ENCODE results near the gene NHP2. TPM values are rescaled to one million over a fixed set of nuclear protein-coding genes. Genes with fewer than 3 reads are reported as not detected.

Gene NHP2
- total RNA-seq, 2 experiments from 2014 or later: 42.2 to 44.5 TPM

DNA sequence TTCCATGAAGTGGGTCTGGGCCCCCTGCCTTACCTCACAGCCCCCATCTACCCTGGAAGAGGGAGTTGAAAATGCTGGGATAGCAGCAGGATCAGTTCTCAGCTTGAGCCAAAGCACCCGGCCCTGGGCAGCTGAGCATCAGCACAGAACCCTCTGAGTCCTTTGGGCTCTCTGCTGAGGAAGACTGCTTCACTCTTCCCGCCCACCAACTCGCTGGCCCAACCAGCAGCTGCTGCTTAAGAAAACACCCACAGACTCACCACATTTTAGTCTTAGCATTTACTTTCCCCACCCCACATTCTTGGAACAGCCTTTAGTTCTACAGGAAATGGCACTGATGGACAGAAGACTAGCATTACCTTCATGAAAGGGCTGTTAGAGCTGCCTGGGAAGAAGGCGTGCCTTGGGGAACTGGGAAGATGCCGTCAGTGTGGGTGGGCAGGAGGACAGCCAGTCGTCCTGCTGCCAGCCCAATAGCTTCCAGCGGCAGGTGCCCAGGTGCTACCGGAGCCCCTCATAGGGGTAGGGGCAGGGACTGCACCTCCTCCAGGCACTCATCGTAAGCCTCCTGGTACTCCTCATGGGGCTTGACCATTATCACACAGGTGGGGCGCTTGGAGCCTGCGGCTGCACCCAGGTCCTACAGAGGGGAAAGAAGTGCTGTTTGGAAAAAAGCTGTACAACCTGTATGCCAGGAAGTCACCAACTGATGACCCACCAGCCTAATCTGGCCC, 4.3 kb downstream of the NHP2 start:
- H3K9me3 ChIP-seq (ENCODE audit: control insufficient read depth in 1 of 2, insufficient read depth in 1 of 2, low read length in 2 of 2): no peaks in the 10 kb centered on the region
- POLR2A ChIA-PET: interaction anchor here (0.6 to 0.9 kb wide), 2 partner anchors 28 to 696 kb away, joined by 3 read pairs; no protein-coding TSS in a partner anchor
- Mint-ChIP-seq H3K9me3 (no peaks in the 10 kb centered on the region), H3K27ac (no peak overlapping the region), H3K4me1 (ENCODE audit: low read depth) (peaks cover 24% of the 10 kb centered on the region), H3K4me3 (no peak overlapping the region), H3K36me3 (ENCODE audit: low read depth) (peaks cover 78% of the 10 kb centered on the region), H3K27me3 (no peaks in the 10 kb centered on the region)
- H3K4me1 ChIP-seq (ENCODE audit: insufficient read depth, low read length): peaks cover 40% of the 10 kb centered on the region
- H3K36me3 ChIP-seq (ENCODE audit: insufficient read depth, low read length): peaks cover 69% of the 10 kb centered on the region
- no peak for DNase-seq
- TF ChIP-seq, protein P1, sequence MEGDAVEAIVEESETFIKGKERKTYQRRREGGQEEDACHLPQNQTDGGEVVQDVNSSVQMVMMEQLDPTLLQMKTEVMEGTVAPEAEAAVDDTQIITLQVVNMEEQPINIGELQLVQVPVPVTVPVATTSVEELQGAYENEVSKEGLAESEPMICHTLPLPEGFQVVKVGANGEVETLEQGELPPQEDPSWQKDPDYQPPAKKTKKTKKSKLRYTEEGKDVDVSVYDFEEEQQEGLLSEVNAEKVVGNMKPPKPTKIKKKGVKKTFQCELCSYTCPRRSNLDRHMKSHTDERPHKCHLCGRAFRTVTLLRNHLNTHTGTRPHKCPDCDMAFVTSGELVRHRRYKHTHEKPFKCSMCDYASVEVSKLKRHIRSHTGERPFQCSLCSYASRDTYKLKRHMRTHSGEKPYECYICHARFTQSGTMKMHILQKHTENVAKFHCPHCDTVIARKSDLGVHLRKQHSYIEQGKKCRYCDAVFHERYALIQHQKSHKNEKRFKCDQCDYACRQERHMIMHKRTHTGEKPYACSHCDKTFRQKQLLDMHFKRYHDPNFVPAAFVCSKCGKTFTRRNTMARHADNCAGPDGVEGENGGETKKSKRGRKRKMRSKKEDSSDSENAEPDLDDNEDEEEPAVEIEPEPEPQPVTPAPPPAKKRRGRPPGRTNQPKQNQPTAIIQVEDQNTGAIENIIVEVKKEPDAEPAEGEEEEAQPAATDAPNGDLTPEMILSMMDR (IDR thresholded peaks at IDR 0.05): no peak
- H3K27me3 ChIP-seq (ENCODE audit: control insufficient read depth in 1 of 2, insufficient read depth in 2 of 2, low read length in 2 of 2): no peaks in the 10 kb centered on the region
- ATAC-seq (ENCODE audit: poor library complexity): no peak
- CTCF ChIA-PET: interaction anchor here (0.8 to 1.7 kb wide), 2 partner anchors 29 to 73 kb away, joined by 4 to 9 read pairs (median 7); no protein-coding TSS in a partner anchor
- intact Hi-C loops (cut with DNase I, micrococcal nuclease): loop anchor here in 1 of 2 experiments (5.0 kb wide), 1 partner anchor 37 kb away; the partner anchor contains the start of gene N4BP3
- H3K27ac ChIP-seq (ENCODE audit: low read depth in 1 of 2, low read length in 2 of 2): no peak overlapping the region
- no peak overlapping the region for H3K4me3 ChIP-seq (ENCODE audit: low read length)

DNA sequence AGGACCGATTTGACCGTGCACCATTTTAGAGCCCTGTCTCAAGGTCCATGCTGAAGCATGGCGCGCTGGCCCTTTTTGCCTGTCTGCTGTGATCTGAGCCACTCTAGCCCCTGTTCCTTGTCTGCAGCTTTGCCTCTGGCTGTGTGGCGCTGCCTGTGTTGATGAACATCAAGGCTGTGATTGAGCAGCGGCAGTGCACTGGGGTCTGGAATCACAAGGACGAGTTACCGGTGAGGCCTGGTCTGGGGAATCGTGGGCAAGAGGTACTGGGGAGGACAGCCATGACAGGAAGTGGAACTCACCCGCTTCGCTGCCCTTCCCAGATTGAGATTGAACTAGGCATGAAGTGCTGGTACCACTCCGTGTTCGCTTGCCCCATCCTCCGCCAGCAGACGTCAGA, 6.3 kb downstream of the NHP2 start:
- peaks cover 92% of the 10 kb centered on the region for H3K36me3 Mint-ChIP-seq (ENCODE audit: low read depth)
- CTCF ChIA-PET: interaction anchor here (2.7 kb wide), 1 partner anchor 72 kb away, joined by 14 read pairs; no protein-coding TSS in a partner anchor
- TF ChIP-seq, protein P1 (IDR thresholded peaks at IDR 0.05): no peak
- H3K27ac Mint-ChIP-seq: no peak overlapping the region
- POLR2A ChIA-PET: no interaction called here
- Histone ChIP-seq H3K36me3 (ENCODE audit: insufficient read depth, low read length) (peaks cover 86% of the 10 kb centered on the region), H3K9me3 (ENCODE audit: control insufficient read depth in 1 of 2, insufficient read depth in 1 of 2, low read length in 2 of 2) (no peaks in the 10 kb centered on the region), H3K4me3 (ENCODE audit: low read length) (no peak overlapping the region), H3K27me3 (ENCODE audit: control insufficient read depth in 1 of 2, insufficient read depth in 2 of 2, low read length in 2 of 2) (no peaks in the 10 kb centered on the region), H3K4me1 (ENCODE audit: insufficient read depth, low read length) (peaks cover 26% of the 10 kb centered on the region), H3K27ac (ENCODE audit: low read depth in 1 of 2, low read length in 2 of 2) (no peak overlapping the region)
- H3K4me3 Mint-ChIP-seq: no peak overlapping the region
- H3K9me3 Mint-ChIP-seq: no peaks in the 10 kb centered on the region
- intact Hi-C loops (cut with DNase I, micrococcal nuclease): loop anchor here (2.0 to 5.0 kb wide), 2 partner anchors 27 to 35 kb away; partner anchors contain the start of gene N4BP3 (in 1 of the 2)
- ATAC-seq (ENCODE audit: poor library complexity) (no peak), DNase-seq (no peak)
- H3K4me1 Mint-ChIP-seq (ENCODE audit: low read depth): peaks cover 9% of the 10 kb centered on the region
- no peaks in the 10 kb centered on the region for H3K27me3 Mint-ChIP-seq

GRCh38 chr5:178145965-178146820, 7.5 kb downstream of the NHP2 start:
- Histone ChIP-seq H3K4me3 (ENCODE audit: low read length) (no peak overlapping the region), H3K27ac (ENCODE audit: low read depth in 1 of 2, low read length in 2 of 2) (no peak overlapping the region), H3K9me3 (ENCODE audit: control insufficient read depth in 1 of 2, insufficient read depth in 1 of 2, low read length in 2 of 2) (no peaks in the 10 kb centered on the region), H3K4me1 (ENCODE audit: insufficient read depth, low read length) (peaks cover 15% of the 10 kb centered on the region), H3K36me3 (ENCODE audit: insufficient read depth, low read length) (peaks cover 87% of the 10 kb centered on the region), H3K27me3 (ENCODE audit: control insufficient read depth in 1 of 2, insufficient read depth in 2 of 2, low read length in 2 of 2) (no peaks in the 10 kb centered on the region)
- Mint-ChIP-seq H3K27me3 (no peaks in the 10 kb centered on the region), H3K9me3 (no peaks in the 10 kb centered on the region), H3K36me3 (ENCODE audit: low read depth) (peaks cover 93% of the 10 kb centered on the region), H3K4me1 (ENCODE audit: low read depth) (no peaks in the 10 kb centered on the region), H3K27ac (peak overlapping the region; percentile 36), H3K4me3 (no peak overlapping the region)
- ATAC-seq (ENCODE audit: poor library complexity): peak; percentile 92
- TF ChIP-seq, protein P1 (IDR thresholded peaks at IDR 0.05): peak; percentile 78
- ChIA-PET CTCF (interaction anchor here (1.0 to 3.4 kb wide), 6 partner anchors 23 to 73 kb away, joined by 3 to 15 read pairs (median 5); no protein-coding TSS in a partner anchor), POLR2A (interaction anchor here (1.1 to 1.8 kb wide), 4 partner anchors 15 to 70 kb away, joined by 3 to 8 read pairs (median 6); partner anchors contain the start of gene RMND5B)
- DNase-seq: peak; percentile 65 to 86 (median 72)
- intact Hi-C loops (cut with DNase I, micrococcal nuclease): loop anchor here (1.0 to 5.0 kb wide), 5 partner anchors 18 to 70 kb away; partner anchors contain the start of gene N4BP3 (in 1 of the 2)

All from CD4-positive, alpha-beta T cell (primary cell).